Stimulated activated CD8-positive, alpha-beta memory T cell treated with anti-CD3 and anti-CD28 coated beads, Interleukin-12 subunit alpha, Interleukin-12 subunit beta, amount 100 ng/mL, for 1 hour (primary cell): ENCODE results near the gene SWAP70.
"Not testable (repeated sequence)": the region's sequence is repeated elsewhere in the genome, so short reads cannot be mapped to it uniquely, and the experiment has no call there.

Source experiments
- DNase-seq: peaks from one replicate; pipeline ENCODE4 v3.0.0-alpha.2; 2020; ENCODE audit warnings: low read depth

SWAP70 gene

GRCh38 chr11:9692691-9693090 is 28.8 kb downstream of the SWAP70 start:
- no peak for DNase-seq

DNA sequence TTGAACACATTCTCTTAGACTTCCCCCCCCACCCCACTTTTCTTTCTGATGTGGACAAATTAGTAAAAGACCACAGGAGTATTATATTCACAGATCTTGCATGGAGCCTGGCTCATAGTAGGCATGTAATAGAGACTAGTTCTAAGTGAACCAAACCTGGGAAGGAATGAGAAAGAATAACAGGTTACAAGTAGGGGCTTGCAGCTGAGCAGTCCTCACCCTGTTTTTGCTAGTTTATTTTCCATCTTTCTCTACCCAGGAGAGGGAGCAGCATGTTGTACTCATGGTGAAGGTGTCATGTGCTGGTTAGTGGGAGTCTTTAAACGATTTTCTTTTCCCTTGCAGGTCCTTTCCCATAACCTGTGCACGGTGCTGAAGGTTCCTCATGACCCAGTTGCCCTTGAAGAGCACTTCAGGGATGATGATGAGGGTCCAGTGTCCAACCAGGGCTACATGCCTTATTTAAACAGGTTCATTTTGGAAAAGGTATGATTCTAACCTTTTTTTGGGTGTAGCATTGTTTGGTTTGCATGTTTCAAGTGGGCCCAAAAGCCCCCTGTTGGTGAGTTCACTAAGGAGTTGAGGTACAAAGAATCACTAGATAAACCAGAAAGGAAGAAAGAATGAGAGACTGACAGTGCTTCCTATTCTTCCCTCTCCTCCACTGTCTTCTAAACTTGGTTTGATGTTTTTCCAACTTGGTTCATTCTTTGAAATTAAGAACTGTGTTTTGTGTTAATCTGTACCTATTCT is 30.1 kb downstream of the SWAP70 start:
- no peak for DNase-seq

- DNase-seq: not testable (repeated sequence)
Measured at GRCh38 chr11:9695228-9695627, 31.4 kb downstream of the SWAP70 start.

GRCh38 chr11:9697766-9698165 is 33.9 kb downstream of the SWAP70 start:
- no peak for DNase-seq

- no peak for DNase-seq
Measured at GRCh38 chr11:9700105-9700801, 36.4 kb downstream of the SWAP70 start.

DNA sequence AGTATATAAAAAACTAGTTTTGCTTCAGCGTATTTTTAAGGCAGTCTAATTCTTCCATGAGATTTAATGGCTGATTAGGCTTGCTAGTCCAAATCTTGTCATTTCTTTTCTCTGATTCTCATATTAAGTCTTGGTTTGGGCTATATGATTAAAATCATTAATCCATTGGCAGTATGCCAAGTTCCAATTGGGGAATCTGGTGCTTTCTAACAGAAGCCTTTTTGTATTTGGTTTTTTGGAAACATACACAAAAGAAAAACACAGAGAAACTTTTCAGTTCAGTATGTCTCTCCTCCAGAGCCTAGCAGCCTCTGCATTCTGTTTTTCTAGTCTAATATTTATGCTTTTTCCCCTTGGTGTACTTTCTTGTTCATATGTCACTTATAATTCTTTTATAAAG is 37.9 kb downstream of the SWAP70 start:
- no peak for DNase-seq

GRCh38 chr11:9703280-9703679 is 39.4 kb downstream of the SWAP70 start:
- no peak for DNase-seq

DNA sequence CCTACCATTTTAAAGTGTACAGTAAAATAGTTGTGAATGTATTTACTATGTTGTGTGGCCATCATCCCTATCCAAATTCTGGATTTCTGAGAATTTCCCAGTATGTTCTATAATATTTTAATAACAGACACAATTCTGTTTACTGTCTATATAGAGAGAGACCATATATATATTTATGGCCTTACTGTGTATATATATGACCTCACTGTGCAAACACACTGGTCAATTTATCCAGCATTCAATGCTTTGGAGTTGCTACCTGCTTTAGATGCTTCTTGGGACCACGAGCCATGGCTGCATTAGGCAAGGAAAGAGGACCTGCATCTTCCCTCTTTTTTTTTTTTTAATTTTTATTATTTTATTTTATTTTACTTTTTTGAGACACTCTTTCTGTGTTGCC is 40.2 kb downstream of the SWAP70 start:
- no peak for DNase-seq

- no peak for DNase-seq
Measured at GRCh38 chr11:9704620-9705019, 40.7 kb downstream of the SWAP70 start.

- not testable (repeated sequence) for DNase-seq
Measured at GRCh38 chr11:9705361-9705760, 41.5 kb downstream of the SWAP70 start.

DNA sequence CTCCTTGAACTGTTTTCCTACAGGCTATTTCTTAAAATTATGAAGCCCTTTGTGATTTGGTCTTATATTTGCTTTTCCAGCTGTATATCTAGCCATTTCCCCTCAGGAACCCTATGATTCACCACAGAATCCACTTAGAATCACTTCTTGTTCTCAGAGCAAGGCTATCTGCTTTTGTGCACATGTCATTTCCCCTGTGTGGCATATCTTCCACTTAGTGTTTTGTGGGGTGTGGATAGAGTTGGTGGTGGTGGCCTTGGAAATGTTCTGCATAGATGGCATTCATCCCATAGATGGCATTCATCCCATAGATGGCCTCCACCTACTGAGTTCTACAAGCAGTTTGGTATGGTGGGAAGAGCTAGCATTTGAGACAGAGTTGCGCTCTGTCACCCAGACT is 44.7 kb downstream of the SWAP70 start:
- no peak for DNase-seq

DNA sequence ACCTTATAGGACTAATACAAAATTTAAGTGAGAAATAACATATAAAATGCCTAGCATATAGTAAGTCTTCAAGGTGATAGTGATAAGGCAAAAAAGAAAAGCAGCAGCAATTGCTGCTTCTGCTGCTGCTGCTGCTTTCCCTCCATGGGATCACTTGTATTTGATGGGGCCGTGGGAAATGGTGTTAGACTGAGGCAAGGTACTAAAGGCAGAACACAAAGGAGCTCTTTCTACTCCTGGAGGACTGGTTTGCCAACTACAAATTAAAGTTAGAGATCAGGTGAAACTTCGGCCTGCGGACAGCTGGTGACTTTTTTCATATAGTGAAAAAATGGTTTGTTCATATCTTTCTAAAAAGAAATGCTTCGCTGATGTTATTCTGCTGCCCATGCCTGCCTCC is 46.3 kb downstream of the SWAP70 start:
- DNase-seq: no peak

DNA sequence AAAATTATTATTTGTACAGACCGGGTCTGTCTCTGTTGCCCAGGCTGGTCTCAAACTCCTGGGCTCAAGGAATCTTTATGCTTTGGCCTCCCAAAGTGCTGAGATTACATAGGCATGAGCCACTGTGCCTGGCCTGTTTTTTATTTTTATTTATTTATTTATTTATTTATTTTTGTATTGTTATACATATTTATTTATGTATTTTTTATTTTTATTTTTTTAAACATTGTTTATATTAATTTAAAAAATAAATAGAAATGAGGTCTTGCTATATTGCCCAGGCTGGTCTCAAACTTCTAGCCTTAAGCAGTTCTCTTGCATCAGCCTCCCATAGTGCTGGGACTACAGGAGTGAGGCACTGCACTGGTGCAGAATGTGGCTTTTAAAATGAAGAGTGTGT is 47.0 kb downstream of the SWAP70 start:
- no peak for DNase-seq

DNA sequence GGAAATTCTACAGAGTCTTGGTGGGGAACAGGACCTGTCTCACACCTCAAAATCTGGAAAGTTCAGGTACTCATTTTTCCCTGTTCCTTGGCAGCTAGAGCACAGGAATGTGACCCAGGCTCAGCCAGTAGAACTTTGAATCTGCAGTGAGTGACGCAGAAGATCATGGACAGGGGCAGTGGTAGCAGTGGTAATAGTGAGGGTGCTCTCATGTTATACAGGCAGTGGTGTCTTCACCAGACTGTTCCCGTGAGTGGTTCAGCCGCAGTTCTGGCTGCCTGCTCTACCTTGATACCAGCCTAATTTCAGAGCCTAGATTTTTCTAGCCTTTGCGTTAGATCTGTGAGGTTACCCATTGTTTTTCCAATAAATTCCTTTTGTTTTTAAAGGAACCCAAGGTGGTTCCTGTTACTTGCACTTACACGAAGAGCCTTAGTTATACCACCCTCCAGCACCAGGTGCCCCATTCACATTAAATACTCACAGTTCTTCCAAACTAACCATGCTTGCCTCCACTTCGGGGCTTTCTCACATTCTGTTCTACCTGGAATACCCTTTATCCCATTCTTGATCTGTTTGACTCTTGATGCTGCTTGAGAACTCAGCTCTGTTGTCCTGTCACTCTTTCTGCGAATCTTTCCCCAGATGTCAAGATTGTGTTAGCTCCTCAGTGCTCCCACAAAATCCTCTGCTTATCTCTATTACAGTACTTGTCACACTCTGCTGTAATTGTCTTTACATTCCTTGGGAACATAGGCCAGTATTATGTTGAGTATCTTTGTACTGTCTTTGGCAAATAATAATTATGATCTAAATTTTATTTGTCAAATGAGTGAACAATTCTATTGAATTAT is 47.8 kb downstream of the SWAP70 start:
- no peak for DNase-seq

DNA sequence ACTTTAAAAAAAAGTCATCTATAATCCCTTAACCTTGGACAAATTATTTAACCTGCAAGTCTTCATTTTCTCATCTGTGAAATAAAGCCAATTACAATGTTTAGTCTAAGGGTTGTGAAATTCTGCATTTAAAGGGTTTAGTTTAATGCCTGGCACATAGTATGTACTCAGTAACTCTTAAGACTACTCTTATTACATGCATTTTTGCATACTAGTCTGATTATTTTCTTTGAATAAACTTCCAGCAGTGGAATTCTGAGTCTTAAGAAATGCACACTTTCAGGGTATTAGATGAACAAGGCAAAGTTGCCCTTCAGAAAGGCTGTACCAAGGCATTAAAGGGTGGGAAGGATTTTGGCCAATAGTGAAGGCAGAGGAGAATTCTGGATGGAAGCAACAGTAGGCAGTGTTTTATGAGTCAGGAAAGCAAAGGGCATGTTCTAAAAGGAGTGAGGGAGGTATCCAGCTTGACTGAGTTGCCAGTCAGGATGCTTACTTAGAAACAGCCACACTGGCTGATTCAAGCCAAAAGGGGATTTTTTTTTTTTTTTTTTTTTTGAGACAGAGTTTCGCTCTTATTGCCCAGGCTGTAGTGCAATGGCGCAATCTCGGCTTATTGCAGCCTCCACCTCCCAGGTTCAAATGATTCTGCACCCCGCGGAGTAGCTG is 50.5 kb downstream of the SWAP70 start:
- DNase-seq: no peak

DNA sequence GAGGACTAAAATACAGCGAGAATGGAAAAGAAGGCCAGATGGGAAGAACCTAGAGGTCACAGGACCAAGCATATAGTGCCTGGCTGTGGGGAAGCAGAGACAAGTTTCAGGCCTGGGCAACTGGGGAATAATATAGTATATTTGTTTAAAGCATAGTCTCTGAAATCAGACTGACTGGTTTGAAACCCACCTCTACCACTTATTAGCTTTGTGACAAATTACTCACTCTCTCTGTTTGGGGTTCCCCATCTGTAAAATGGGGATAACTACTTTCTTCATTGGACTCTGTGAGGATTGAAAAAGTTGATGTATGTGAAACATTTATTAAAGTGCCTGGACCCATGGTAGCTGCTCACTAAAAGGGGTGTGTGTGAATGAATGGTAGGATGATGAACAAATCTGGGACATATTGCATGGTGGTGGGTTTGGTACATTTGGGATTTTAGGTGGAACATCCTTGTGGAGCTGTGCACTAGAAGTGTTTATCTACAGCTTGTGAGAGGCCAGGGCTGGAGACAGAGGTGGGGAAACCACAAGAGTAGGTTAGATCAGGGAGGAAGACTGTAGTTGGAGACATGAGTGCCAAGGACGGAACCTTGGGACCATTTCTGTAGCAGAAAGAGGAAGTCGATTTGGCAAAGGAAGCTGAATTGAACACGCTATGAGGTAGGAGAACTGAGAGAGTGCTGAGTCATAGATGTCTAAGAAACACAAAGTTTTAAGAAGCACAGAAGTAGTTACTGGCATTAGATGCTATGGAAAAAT is 52.6 kb downstream of the SWAP70 start:
- no peak for DNase-seq

GRCh38 chr11:9717040-9717357 is 53.1 kb downstream of the SWAP70 start:
- DNase-seq: no peak

DNA sequence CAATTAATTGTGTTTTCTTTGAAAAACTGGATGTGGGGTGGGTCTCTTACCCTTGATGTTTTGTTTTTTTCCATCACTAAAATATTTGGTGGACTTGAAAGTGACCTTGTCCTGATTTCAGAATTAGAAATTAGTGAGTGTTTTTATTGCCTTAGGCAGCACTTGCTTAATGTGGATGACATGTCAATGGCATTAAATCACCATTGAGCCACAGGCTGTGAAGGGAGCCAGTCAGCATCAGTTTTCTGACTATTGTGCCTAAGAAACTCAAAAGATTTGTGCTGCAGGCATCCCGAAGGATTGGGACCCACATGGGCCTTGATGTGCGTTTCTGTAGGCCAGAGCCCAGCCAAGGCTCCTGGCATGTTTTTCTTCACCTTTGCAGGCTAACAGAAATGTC is 53.8 kb downstream of the SWAP70 start:
- DNase-seq: no peak

- DNase-seq: no peak
Measured at GRCh38 chr11:9718147-9718546, 54.3 kb downstream of the SWAP70 start.

DNA sequence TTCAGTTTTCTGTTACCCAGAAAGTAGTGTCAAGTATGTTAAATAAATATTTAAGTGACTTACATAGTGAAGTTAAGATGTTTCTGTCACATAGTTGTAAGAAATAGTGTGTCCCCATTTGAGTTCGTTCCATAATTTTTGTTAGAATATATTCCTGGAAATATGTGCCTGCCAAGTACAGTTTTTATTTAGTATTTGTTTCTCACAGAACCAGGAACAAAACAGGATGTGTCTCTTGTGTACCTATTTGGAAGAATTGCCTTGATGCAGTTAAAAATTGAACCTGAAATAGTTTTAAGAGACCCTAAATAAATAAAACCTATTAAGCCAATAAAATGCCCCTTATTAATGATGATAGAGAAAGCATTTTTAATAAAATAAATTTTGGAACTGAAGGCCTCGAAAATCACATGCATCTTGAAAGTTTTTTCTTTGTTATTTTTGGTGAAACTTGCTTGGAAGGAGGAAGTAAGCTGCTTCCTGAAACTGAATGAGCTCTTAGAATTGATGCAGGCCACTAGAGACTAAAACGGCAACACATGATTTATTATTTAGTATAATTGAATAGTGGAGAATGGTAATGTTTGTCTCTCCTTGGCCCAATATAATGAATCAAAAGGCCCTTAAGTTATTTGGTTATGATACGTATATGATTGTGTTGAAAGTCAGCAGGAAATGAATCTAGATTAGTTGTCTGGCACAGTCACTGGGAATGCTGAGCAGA is 55.9 kb downstream of the SWAP70 start:
- no peak for DNase-seq

- DNase-seq: no peak
Measured at GRCh38 chr11:9720290-9720630, 56.4 kb downstream of the SWAP70 start.
